ENCODE results near the gene XRRA1.

- TF ChIP-seq RAD21 (IDR thresholded peaks at IDR 0.05; ENCODE audit: low read length): no peak
- TF ChIP-seq RCOR1 (IDR thresholded peaks at IDR 0.05; ENCODE audit: insufficient replicate concordance, low read length): no peak
- no peak for TF ChIP-seq CTCF (conservative IDR thresholded peaks at IDR 0.05; ENCODE audit: low read depth, low read length)
- no peak for TF ChIP-seq BHLHE40 (IDR thresholded peaks at IDR 0.05; ENCODE audit: low read depth, low read length)
Measured at GRCh38 chr11:74953451-74953850, 4.6 kb upstream of the XRRA1 start.
